SU-DHL-6 (cell line): ENCODE data around the gene OTUB2.

Source experiments
- H2AFZ ChIP-seq: fragments of 200-600 bp; sonication (generic); 2 replicates; pipeline ENCODE4 v1.6.1; 2014; ENCODE audit warnings: low read depth, mild to moderate bottlenecking, moderate library complexity, mixed read lengths, antibody characterized with exemption, low read length; ENCODE audit not compliant: severe bottlenecking
- H3F3A ChIP-seq: fragments of 200-600 bp; shearing (Covaris generic); 2 replicates; pipeline ENCODE4 v1.6.0; 2016; ENCODE audit warnings: antibody characterized with exemption, mild to moderate bottlenecking; ENCODE audit not compliant: insufficient read depth
- H3K27ac ChIP-seq: fragments of 200-600 bp; sonication (generic); 2 replicates; pipeline ENCODE4 v1.5.1; 2016; ENCODE audit warnings: low read depth, mild to moderate bottlenecking, low read length, moderate library complexity, mixed read lengths
- H3K27me3 ChIP-seq: fragments of 200-600 bp; sonication (generic), shearing (Covaris generic); 2 replicates; pipeline ENCODE4 v1.6.0; 2014; ENCODE audit warnings: mild to moderate bottlenecking, low read length
- H3K36me3 ChIP-seq: fragments of 200-600 bp; sonication (generic); 2 replicates; pipeline ENCODE4 v1.6.1; 2014; ENCODE audit warnings: mild to moderate bottlenecking, low read length, mixed read lengths
- H3K4me2 ChIP-seq: fragments of 300-600, 200-600 bp; shearing (Covaris generic), sonication (generic); 2 replicates; pipeline ENCODE4 v1.6.0; 2014; ENCODE audit warnings: low read length, low read depth, mild to moderate bottlenecking; ENCODE audit not compliant: poor library complexity, severe bottlenecking
- H3K4me3 ChIP-seq: fragments of 200-600 bp; sonication (generic); 2 replicates; pipeline ENCODE4 v1.5.1; 2014; ENCODE audit warnings: antibody characterized with exemption, low read length, mild to moderate bottlenecking, mixed read lengths; ENCODE audit not compliant: insufficient read depth, poor library complexity, severe bottlenecking
- H3K79me2 ChIP-seq: fragments of 200-600 bp; sonication (generic); 2 replicates; pipeline ENCODE4 v1.6.1; 2014; ENCODE audit warnings: mild to moderate bottlenecking, low read length, moderate library complexity; ENCODE audit not compliant: insufficient read depth
- H3K9ac ChIP-seq: fragments of 200-600 bp; sonication (generic); 2 replicates; pipeline ENCODE4 v1.7.0; 2014; ENCODE audit warnings: mild to moderate bottlenecking, low read length
- H3K9me2 ChIP-seq: fragments of 200-600 bp; sonication (generic); replicated peaks from 2 replicates; pipeline ENCODE4 v1.6.1; 2014; ENCODE audit warnings: low read length; ENCODE audit not compliant: insufficient read depth
- H3K9me3 ChIP-seq: fragments of 200-600 bp; sonication (generic); 2 replicates; pipeline ENCODE4 v1.6.1; 2014; ENCODE audit warnings: low read length, mixed read lengths; ENCODE audit not compliant: insufficient read depth
- H4K20me1 ChIP-seq: fragments of 200-600 bp; sonication (generic); 2 replicates; pipeline ENCODE4 v1.6.1; 2014; ENCODE audit warnings: low read depth, mild to moderate bottlenecking, antibody characterized with exemption, low read length, moderate library complexity, mixed read lengths
- EZH2phosphoT487 ChIP-seq: fragments of 200-600 bp; sonication (generic), shearing (Covaris generic); conservative IDR thresholded peaks from 2 replicates; pipeline ENCODE4 v1.6.1; 2018; ENCODE audit warnings: mild to moderate bottlenecking, antibody characterized with exemption, low read length, moderate library complexity, mixed read lengths
- TF ChIP-seq, protein P1 (sequence below): fragments of 200-600 bp; sonication (generic); IDR thresholded peaks from one replicate; pipeline ENCODE4 v1.5.1; 2017; ENCODE audit warnings: antibody characterized with exemption, mild to moderate bottlenecking, low read length, moderate library complexity; ENCODE audit not compliant: insufficient read depth, poor library complexity, severe bottlenecking

OTUB2 gene

DNA sequence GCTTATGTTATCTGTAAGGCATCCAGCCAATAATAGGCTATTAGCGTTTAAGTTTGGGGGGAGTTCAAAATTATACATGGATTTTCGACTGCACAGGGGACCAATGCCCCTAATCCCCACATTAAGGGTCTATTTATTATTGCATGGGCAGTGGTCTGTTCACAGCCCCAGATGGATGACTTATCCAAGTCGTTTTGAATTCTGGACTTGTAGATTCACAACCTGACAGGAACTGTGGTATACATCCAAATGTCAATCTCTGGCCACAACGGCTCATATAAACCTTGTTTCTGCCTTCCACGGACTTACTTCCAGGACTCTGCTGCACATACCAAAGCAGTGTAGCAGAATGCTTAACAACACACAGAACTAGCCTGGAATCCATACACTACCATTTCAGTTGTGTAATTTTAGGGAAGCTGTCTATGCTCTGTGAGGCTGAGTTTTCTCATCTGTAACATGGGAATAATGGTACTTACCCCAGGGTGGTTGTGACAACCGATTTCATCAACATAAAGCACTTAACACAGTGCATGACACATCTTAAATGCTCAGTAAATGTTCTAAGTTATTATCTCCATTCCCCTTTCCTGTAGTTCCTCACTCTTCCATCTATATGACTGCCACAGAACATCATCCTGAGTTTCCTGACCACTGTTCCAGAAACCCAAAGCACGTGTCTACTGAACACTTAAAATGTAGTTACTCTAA, 51.1 kb downstream of the OTUB2 start:
- peaks cover 10% of the 10 kb centered on the region; the same call in 1 of the 2 replicates for H4K20me1 ChIP-seq
- no peak for TF ChIP-seq EZH2phosphoT487
- TF ChIP-seq, protein P1, sequence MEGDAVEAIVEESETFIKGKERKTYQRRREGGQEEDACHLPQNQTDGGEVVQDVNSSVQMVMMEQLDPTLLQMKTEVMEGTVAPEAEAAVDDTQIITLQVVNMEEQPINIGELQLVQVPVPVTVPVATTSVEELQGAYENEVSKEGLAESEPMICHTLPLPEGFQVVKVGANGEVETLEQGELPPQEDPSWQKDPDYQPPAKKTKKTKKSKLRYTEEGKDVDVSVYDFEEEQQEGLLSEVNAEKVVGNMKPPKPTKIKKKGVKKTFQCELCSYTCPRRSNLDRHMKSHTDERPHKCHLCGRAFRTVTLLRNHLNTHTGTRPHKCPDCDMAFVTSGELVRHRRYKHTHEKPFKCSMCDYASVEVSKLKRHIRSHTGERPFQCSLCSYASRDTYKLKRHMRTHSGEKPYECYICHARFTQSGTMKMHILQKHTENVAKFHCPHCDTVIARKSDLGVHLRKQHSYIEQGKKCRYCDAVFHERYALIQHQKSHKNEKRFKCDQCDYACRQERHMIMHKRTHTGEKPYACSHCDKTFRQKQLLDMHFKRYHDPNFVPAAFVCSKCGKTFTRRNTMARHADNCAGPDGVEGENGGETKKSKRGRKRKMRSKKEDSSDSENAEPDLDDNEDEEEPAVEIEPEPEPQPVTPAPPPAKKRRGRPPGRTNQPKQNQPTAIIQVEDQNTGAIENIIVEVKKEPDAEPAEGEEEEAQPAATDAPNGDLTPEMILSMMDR: no peak
- H3K4me2 ChIP-seq: peak overlapping the region; percentile 86
- no peak overlapping the region for H3K27ac ChIP-seq
- H3K79me2 ChIP-seq: peaks cover 98% of the 10 kb centered on the region
- peaks cover 17% of the 10 kb centered on the region; the same call in 1 of the 2 replicates for H3F3A ChIP-seq
- H3K36me3 ChIP-seq: peaks cover 54% of the 10 kb centered on the region
- H3K9me2 ChIP-seq: no peaks in the 10 kb centered on the region
- no peak overlapping the region for H2AFZ ChIP-seq
- no peak overlapping the region for H3K9ac ChIP-seq
- peak overlapping the region; percentile 31 for H3K4me3 ChIP-seq
- peaks cover 6% of the 10 kb centered on the region; the same call in 1 of the 2 replicates for H3K9me3 ChIP-seq
- H3K27me3 ChIP-seq: no peaks in the 10 kb centered on the region

DNA sequence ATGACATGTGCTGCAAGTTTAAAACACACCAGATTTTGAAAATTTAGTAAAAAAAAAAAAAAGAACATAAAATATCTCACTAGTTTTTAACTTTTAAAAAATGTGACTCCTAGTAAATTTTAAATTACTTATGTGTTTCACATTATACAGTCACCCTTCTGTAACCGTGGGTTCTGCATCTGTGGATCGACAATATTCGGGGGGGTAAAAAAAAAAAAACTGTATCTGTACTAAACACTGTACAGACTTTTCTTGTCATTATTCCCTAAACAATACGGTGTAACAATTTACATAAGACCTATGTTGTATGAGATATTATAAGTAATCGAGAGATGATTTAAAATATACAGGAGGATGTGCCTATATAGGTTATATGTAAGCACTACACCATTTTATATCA, 51.7 kb downstream of the OTUB2 start:
- H4K20me1 ChIP-seq: peaks cover 10% of the 10 kb centered on the region; the same call in 1 of the 2 replicates
- TF ChIP-seq, protein P1: no peak
- TF ChIP-seq EZH2phosphoT487: no peak
- no peaks in the 10 kb centered on the region for H3K9me2 ChIP-seq
- H3K79me2 ChIP-seq: peaks cover 97% of the 10 kb centered on the region
- H3K4me3 ChIP-seq: peak overlapping the region; percentile 89
- peaks cover 6% of the 10 kb centered on the region; the same call in 1 of the 2 replicates for H3K9me3 ChIP-seq
- H3K27me3 ChIP-seq: no peaks in the 10 kb centered on the region
- peaks cover 52% of the 10 kb centered on the region for H3K36me3 ChIP-seq
- H3K9ac ChIP-seq: 0 out of 2 replicates have a peak overlapping the region, but pooled peaks have one; percentile 93
- no peak overlapping the region for H3K27ac ChIP-seq
- no peak overlapping the region for H2AFZ ChIP-seq
- H3F3A ChIP-seq: peaks cover 17% of the 10 kb centered on the region; the same call in 1 of the 2 replicates
- H3K4me2 ChIP-seq: peak overlapping the region; percentile 86

DNA sequence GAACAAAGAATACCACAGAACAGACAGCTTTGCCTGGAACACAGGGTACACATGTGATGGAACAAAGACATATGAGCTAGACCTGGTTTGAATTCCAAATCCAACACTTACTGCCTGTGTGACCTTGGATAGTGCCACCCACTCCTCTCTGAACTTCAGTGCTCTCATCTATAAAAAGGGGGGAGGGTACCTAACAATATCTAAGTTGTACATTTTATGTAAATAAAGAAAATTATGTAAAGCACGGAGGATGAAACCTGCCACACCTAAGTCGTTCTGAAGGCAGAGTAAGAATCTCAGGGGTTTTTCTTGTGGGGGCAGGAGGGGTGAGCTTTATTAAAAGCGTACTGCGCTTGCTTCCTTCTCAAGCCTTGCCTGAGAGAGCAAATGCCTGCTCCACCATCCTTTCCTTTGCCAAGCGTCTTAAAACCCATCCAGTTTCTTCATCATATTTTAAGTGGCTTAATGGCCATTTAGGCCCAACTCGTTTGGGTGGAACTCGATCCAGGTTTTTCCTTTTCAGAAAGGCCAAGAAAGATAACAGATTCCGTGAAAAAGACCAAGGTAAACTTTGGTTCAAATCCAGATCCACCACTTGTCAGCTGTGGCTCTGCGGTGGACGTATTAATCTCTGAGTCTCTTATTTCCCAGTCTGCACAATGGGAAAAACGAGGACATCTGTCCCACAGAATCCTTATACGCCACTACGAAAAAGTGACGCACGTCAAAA, 53.9 kb downstream of the OTUB2 start:
- Histone ChIP-seq H3F3A (peaks cover 8% of the 10 kb centered on the region; the same call in 1 of the 2 replicates), H3K36me3 (peaks cover 40% of the 10 kb centered on the region), H3K4me2 (peak overlapping the region; percentile 86), H3K27me3 (no peaks in the 10 kb centered on the region), H3K4me3 (peak overlapping the region; percentile 89), H4K20me1 (peaks cover 10% of the 10 kb centered on the region; the same call in 1 of the 2 replicates), H2AFZ (peak overlapping the region; percentile 44), H3K27ac (peak overlapping the region; percentile 69), H3K9ac (peak overlapping the region; percentile 93), H3K79me2 (peaks cover 75% of the 10 kb centered on the region), H3K9me3 (no peaks in the 10 kb centered on the region; the same call in 1 of the 2 replicates), H3K9me2 (no peaks in the 10 kb centered on the region)
- no peak for TF ChIP-seq EZH2phosphoT487
- TF ChIP-seq, protein P1: no peak
